Fibroblast of villous mesenchyme (primary cell): ENCODE measurements around the gene BBS5. TPM values are rescaled to one million over a fixed set of nuclear protein-coding genes. Genes with fewer than 3 reads are reported as not detected.

Source experiments
- DNase-seq: peaks from one replicate; pipeline ENCODE4 v3.0.0-alpha.2; 2010; ENCODE audit warnings: low read depth
- H3K4me3 ChIP-seq: 2 replicates; pipeline ENCODE4 v1.5.1; 2011; ENCODE audit warnings: low read depth, mild to moderate bottlenecking, low read length
- CTCF ChIP-seq: IDR thresholded peaks from 2 replicates; pipeline ENCODE4 v1.5.1; 2012; ENCODE audit warnings: low read depth, mild to moderate bottlenecking, low read length; ENCODE audit not compliant: insufficient read depth
- total RNA-seq: library from RNA; depleted of rRNA; stranded (reverse); fragments of >200 nt; gene quantifications from 2 replicates; pipeline ENCODE4 v1.2.3, GENCODE V29; 2012

The BBS5 gene
- total RNA-seq, 1 donor, result 5.6 TPM

- no peak for DNase-seq
- TF ChIP-seq CTCF, result no peak
- H3K4me3 ChIP-seq, result no peak overlapping the region
Observed at GRCh38 chr2:169469952-169470572, 9.2 kb upstream of the BBS5 start.

- TF ChIP-seq CTCF, result no peak
- H3K4me3 ChIP-seq, result no peak overlapping the region
- no peak for DNase-seq
Observed at GRCh38 chr2:169472249-169472648, 7.0 kb upstream of the BBS5 start.

- H3K4me3 ChIP-seq, result no peak overlapping the region
- no peak for TF ChIP-seq CTCF
- DNase-seq, result no peak
Observed at GRCh38 chr2:169476459-169476858, 2.8 kb upstream of the BBS5 start.

DNA sequence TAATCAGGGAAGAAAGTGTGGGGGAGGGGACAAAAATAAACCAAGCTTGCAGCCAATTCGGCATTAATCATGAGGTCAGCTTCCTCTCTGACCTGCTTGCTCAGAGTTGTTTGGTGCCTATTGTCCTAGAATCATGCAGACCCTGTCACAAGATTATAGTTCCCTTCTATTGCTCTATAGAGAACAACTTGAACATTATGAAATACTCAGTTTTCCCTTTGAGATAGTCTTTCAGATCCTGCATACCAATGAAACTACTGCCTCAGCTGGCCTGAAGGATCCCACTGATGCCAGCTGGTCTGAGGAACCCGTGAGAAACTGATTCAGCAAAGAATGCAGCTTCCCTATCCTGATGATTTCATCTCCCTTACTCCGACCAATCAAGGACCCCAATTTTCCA is 955 bp upstream of the BBS5 start:
- peak; percentile 22 for DNase-seq
- no peak overlapping the region for H3K4me3 ChIP-seq
- TF ChIP-seq CTCF, result no peak

- DNase-seq, result no peak
- TF ChIP-seq CTCF, result no peak
- peak overlapping the region; percentile 85 for H3K4me3 ChIP-seq
Observed at GRCh38 chr2:169478745-169479256, 493 bp upstream of the BBS5 start.

DNA sequence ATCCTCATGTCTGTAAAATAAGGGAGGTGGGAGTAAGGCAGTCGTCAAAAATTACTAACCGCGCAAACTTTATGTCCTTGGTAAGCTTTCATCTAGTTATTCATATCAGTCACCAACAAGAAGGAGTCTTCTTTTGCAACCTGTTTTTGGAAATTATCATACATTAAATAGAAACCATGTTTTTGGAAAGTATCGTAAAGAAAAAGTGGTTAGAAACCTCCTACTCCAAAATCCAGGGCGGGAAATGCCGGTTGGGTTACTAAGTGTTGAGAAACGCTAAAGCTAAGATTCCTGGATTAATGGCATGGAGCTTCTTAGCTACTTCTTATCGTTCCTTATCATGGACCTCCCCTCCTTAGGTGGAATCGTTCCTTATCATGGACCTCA is 778 bp downstream of the BBS5 start:
- TF ChIP-seq CTCF, result no peak
- H3K4me3 ChIP-seq, result peak overlapping the region; percentile 85
- DNase-seq, result peak; percentile 25

- TF ChIP-seq CTCF, result no peak
- H3K4me3 ChIP-seq, result no peak overlapping the region
- no peak for DNase-seq
Observed at GRCh38 chr2:169485650-169486138, 6.4 kb downstream of the BBS5 start.
